ENCODE measurements around the gene MED16. TPM values are rescaled to one million over a fixed set of nuclear protein-coding genes. Genes with fewer than 3 reads are reported as not detected.

MED16 gene
- total and polyA plus RNA-seq, 10 of the 15 experiments (the other 5 are each of a cell fraction or from before 2014, with no cell fraction given): 0.56 to 51.1 (median 13.6) TPM

- FAIRE-seq: no peak
- Histone ChIP-seq H3K36me3 (ENCODE audit: control insufficient read depth in 2 of 2, insufficient read depth in 2 of 2, low read length in 1 of 2) (no peaks in the 10 kb centered on the region; a peak in 1 of 4 replicates), H3K27ac (ENCODE audit: control insufficient read depth, insufficient read depth) (no peak overlapping the region), H4K20me1 (ENCODE audit: control insufficient read depth, insufficient read depth) (no peaks in the 10 kb centered on the region), H3K27me3 (replicated peaks in 1 of 2; ENCODE audit: control insufficient read depth in 2 of 2, insufficient read depth in 2 of 2, low read length in 1 of 2) (no peaks in the 10 kb centered on the region), H2AFZ (ENCODE audit: control insufficient read depth, low read depth, low read length) (no peak overlapping the region), H3K4me3 (no peak overlapping the region), H3K9ac (ENCODE audit: control insufficient read depth, insufficient read depth, low read length) (no peak overlapping the region), H3K79me2 (ENCODE audit: control insufficient read depth, insufficient read depth, low read length) (no peaks in the 10 kb centered on the region), H3K4me1 (ENCODE audit: control insufficient read depth, insufficient read depth, low read length) (no peaks in the 10 kb centered on the region), H3K9me3 (replicated peaks; ENCODE audit: control insufficient read depth, insufficient read depth, low read length) (no peaks in the 10 kb centered on the region), H3K4me2 (ENCODE audit: control insufficient read depth, insufficient read depth) (no peak overlapping the region)
- WGBS (ENCODE audit: insufficient coverage, insufficient replicate concordance, low lambda C conversion rate, missing lambda C conversion rate): 97% methylated on average over 7 of the region's 8 CpGs
- no peak for TF ChIP-seq EZH2 (IDR thresholded peaks at IDR 0.05; ENCODE audit: borderline replicate concordance, control insufficient read depth, low read depth, low read length)
- TF ChIP-seq TCF12 (IDR thresholded peaks at IDR 0.05; ENCODE audit: low read depth, low read length): no peak
- TF ChIP-seq E4F1 (IDR thresholded peaks at IDR 0.05; ENCODE audit: borderline replicate concordance, partially characterized antibody): no peak
- no peak for TF ChIP-seq MEF2A (IDR thresholded peaks at IDR 0.05; ENCODE audit: insufficient read depth, low read depth, low read length)
- TF ChIP-seq KLF5 (IDR thresholded peaks at IDR 0.05; ENCODE audit: partially characterized antibody): no peak
- no peak for TF ChIP-seq EED (IDR thresholded peaks at IDR 0.05; ENCODE audit: low read depth)
- no peak for TF ChIP-seq POLR2AphosphoS5 (IDR thresholded peaks at IDR 0.05; ENCODE audit: low read length)
- no peak for TF ChIP-seq IRF5 (IDR thresholded peaks at IDR 0.05; ENCODE audit: borderline replicate concordance)
- TF ChIP-seq MYB (IDR thresholded peaks at IDR 0.05; ENCODE audit: borderline replicate concordance, low read depth, low read length): no peak
- no peak for TF ChIP-seq ATF7 (IDR thresholded peaks at IDR 0.05; ENCODE audit: low read depth)
- no peak for TF ChIP-seq ETV6 (conservative IDR thresholded peaks at IDR 0.05 in 1 of 2, IDR thresholded peaks at IDR 0.05 in 1 of 2; ENCODE audit: borderline replicate concordance in 1 of 2, low read depth in 1 of 2)
- TF ChIP-seq SUPT20H (IDR thresholded peaks at IDR 0.05; ENCODE audit: borderline replicate concordance, control insufficient read depth, low read depth, low read length): no peak
- no peak for TF ChIP-seq TARDBP (IDR thresholded peaks at IDR 0.05; ENCODE audit: borderline replicate concordance)
- no peak for TF ChIP-seq RUNX3 (IDR thresholded peaks at IDR 0.05; ENCODE audit: low read length)
- intact Hi-C loops (cut with micrococcal nuclease; ENCODE audit: unreplicated experiment): no loop called here
- ChIA-PET POLR2A (no interaction called here), CTCF (interaction anchor here (0.7 kb wide), 1 partner anchor 65 kb away, joined by 3 read pairs; no protein-coding TSS in a partner anchor), SMC1A (ENCODE audit: uncharacterized antibody, unreplicated experiment) (no interaction called here), RAD21 (ENCODE audit: unreplicated experiment) (no interaction called here)
- no peak for DNase-seq (ENCODE audit: low read depth, low spot score)
- BruUV-seq (replicated peaks): no TSS peak
- in situ Hi-C loops (cut with MboI): no loop called here
- ATAC-seq: no peak
Measured at GRCh38 chr19:870314-870713, 22.7 kb downstream of the MED16 start.
